HEK293 (cell line): ENCODE results near the gene ARL13B.

Experiments
- CTCF ChIP-seq: fragments of 450-650 bp; formaldehyde crosslinking; IDR thresholded peaks from 2 replicates; pipeline ENCODE4 v1.5.1; 2016; ENCODE audit warnings: missing biosample characterization, missing genetic modification characterization
- KLF9 ChIP-seq: fragments of 450-650 bp; formaldehyde crosslinking; IDR thresholded peaks from 2 replicates; pipeline ENCODE4 v1.5.1; 2016; ENCODE audit warnings: missing biosample characterization, missing genetic modification characterization, low read depth

- TF ChIP-seq CTCF (tag by site-specific recombination), result no peak
- TF ChIP-seq KLF9 (tag by site-specific recombination), result no peak
These were observed 48.3 kb downstream of the ARL13B start, which contains the start of gene STX19 for GRCh38 chr3:94028093-94028837.
